ENCODE measurements around the gene GCNT3. TPM values are rescaled to one million over a fixed set of nuclear protein-coding genes. Genes with fewer than 3 reads are reported as not detected.
A peak's percentile ranks its signal among the peaks of the same experiment; 100 is the strongest.

Gene GCNT3
- not detected for total RNA-seq

GRCh38 chr15:59611276-59612260 is at the start of gene GCNT3:
GCNT3 (plus strand) TSS chr15:59611783; CDS start chr15:59618239, 6,456 bp downstream.
- Mint-ChIP-seq H3K9me3 (peaks cover 3% of the 10 kb centered on the region), H3K4me3 (no peak within 1 kb of the TSS), H3K27ac (no peak within 1 kb of the TSS), H3K27me3 (peaks cover 18% of the 10 kb centered on the region), H3K36me3 (ENCODE audit: low read depth) (no peaks in the 10 kb centered on the region), H3K4me1 (no peaks in the 10 kb centered on the region)
- ATAC-seq (replicated peaks), result no peak

- H3K4me3 Mint-ChIP-seq, result no peak overlapping the region
- H3K27ac Mint-ChIP-seq, result no peak overlapping the region
- no peaks in the 10 kb centered on the region for H3K27me3 Mint-ChIP-seq
- H3K4me1 Mint-ChIP-seq, result no peaks in the 10 kb centered on the region
- ATAC-seq (replicated peaks), result no peak
- H3K36me3 Mint-ChIP-seq (ENCODE audit: low read depth), result no peaks in the 10 kb centered on the region
- no peaks in the 10 kb centered on the region for H3K9me3 Mint-ChIP-seq
Observed at GRCh38 chr15:59562448-59563186, 49.0 kb upstream of the GCNT3 start.

- Mint-ChIP-seq H3K4me3 (no peak overlapping the region), H3K27me3 (peaks cover 3% of the 10 kb centered on the region), H3K27ac (no peak overlapping the region), H3K36me3 (ENCODE audit: low read depth) (no peaks in the 10 kb centered on the region), H3K4me1 (no peaks in the 10 kb centered on the region), H3K9me3 (no peaks in the 10 kb centered on the region)
- ATAC-seq (replicated peaks), result no peak
Observed at GRCh38 chr15:59565299-59565698, 46.3 kb upstream of the GCNT3 start.

- peaks cover 5% of the 10 kb centered on the region for H3K27me3 Mint-ChIP-seq
- H3K9me3 Mint-ChIP-seq, result no peaks in the 10 kb centered on the region
- H3K4me1 Mint-ChIP-seq, result no peaks in the 10 kb centered on the region
- H3K36me3 Mint-ChIP-seq (ENCODE audit: low read depth), result no peaks in the 10 kb centered on the region
- ATAC-seq (replicated peaks), result no peak
- no peak overlapping the region for H3K27ac Mint-ChIP-seq
- no peak overlapping the region for H3K4me3 Mint-ChIP-seq
Observed at GRCh38 chr15:59567324-59567723, 44.3 kb upstream of the GCNT3 start.

- Mint-ChIP-seq H3K4me1 (no peaks in the 10 kb centered on the region), H3K27ac (no peak overlapping the region), H3K4me3 (no peak overlapping the region), H3K36me3 (ENCODE audit: low read depth) (no peaks in the 10 kb centered on the region), H3K9me3 (no peaks in the 10 kb centered on the region), H3K27me3 (peaks cover 6% of the 10 kb centered on the region)
- no peak for ATAC-seq (replicated peaks)
Observed at GRCh38 chr15:59569477-59569876, 42.1 kb upstream of the GCNT3 start.

- H3K27ac Mint-ChIP-seq, result no peak overlapping the region
- no peaks in the 10 kb centered on the region for H3K36me3 Mint-ChIP-seq (ENCODE audit: low read depth)
- H3K9me3 Mint-ChIP-seq, result no peaks in the 10 kb centered on the region
- no peaks in the 10 kb centered on the region for H3K4me1 Mint-ChIP-seq
- no peak for ATAC-seq (replicated peaks)
- peaks cover 6% of the 10 kb centered on the region for H3K27me3 Mint-ChIP-seq
- no peak overlapping the region for H3K4me3 Mint-ChIP-seq
Observed at GRCh38 chr15:59570315-59570714, 41.3 kb upstream of the GCNT3 start.

DNA sequence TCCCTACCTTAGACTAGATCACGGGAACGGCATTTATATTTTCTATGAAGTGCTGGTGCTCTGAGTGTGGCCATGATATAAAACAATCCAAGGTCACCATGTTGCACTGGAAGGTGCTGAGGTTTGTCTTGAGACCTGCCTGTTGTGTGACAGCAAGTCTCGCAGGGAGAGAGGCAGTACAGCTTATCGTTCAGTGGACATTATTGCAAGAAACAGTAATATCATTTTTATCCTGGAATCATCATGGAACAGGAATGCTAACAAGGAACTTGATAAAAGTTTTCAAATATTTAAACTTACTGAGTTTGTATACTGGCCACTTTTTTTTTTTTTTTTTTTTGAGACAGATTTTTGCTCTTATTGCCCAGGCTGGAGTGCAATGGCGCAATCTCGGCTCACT is 40.0 kb upstream of the GCNT3 start:
- peaks cover 6% of the 10 kb centered on the region for H3K27me3 Mint-ChIP-seq
- H3K4me1 Mint-ChIP-seq, result no peaks in the 10 kb centered on the region
- H3K36me3 Mint-ChIP-seq (ENCODE audit: low read depth), result no peaks in the 10 kb centered on the region
- H3K9me3 Mint-ChIP-seq, result no peaks in the 10 kb centered on the region
- no peak overlapping the region for H3K27ac Mint-ChIP-seq
- H3K4me3 Mint-ChIP-seq, result no peak overlapping the region
- ATAC-seq (replicated peaks), result no peak

DNA sequence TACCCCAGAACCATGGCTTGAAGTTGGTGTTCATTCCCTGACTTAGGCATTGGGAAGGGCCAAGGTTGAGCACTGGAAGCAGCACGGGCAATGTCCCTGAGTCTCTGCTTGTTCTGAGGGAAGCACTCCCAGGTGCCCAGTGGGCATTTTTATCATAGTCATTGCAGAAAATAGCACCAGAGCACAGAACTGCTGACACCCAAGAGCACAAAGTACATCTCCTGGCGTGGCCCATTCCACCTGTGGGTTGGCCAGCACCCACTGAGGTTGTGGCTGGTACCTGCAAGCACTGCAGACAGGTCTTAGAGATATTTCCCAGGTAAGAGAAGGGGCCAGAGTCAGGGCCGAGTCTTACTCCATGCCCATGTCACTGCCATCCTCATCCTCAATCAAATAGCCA is 28.5 kb upstream of the GCNT3 start:
- no peak for ATAC-seq (replicated peaks)
- no peaks in the 10 kb centered on the region for H3K4me1 Mint-ChIP-seq
- no peak overlapping the region for H3K4me3 Mint-ChIP-seq
- peaks cover 5% of the 10 kb centered on the region for H3K27me3 Mint-ChIP-seq
- no peaks in the 10 kb centered on the region for H3K36me3 Mint-ChIP-seq (ENCODE audit: low read depth)
- H3K9me3 Mint-ChIP-seq, result no peaks in the 10 kb centered on the region
- H3K27ac Mint-ChIP-seq, result no peak overlapping the region

DNA sequence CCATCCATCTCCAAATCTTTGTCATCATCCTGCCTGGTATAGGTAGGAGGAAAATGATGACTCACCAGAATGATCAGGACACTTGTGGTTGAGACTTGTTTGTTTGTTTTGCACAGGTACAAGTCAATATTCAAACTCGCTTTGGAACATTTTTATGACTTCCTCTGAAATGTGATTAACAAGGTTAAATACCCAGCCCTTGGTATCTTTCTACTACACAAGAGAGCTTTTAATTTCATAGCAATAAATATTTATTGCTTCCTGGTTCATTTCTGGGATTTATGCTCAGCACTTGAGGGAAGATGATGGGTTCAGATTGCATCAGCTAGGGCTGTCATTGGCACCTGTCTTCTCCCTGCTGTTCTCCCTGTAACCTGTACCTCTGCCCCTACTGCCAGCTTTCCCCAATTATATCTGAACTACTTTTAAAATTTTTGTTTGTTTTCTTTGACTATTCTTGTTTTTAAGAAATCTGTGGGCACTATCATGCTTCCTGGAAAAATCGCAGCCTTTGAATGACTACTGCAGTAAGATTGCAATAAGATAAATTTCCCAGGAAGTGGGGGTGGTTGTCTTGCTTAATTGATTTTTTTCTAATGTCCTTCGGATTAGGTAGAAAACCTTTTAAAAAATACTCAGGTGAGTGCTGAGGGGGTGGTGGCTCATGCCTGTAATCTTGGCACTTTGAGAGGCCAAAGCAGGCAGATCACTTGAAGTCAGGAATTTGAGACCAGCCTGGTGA is 24.3 kb upstream of the GCNT3 start:
- H3K27me3 Mint-ChIP-seq, result no peaks in the 10 kb centered on the region
- H3K9me3 Mint-ChIP-seq, result no peaks in the 10 kb centered on the region
- H3K36me3 Mint-ChIP-seq (ENCODE audit: low read depth), result no peaks in the 10 kb centered on the region
- no peak for ATAC-seq (replicated peaks)
- peaks cover 15% of the 10 kb centered on the region for H3K4me1 Mint-ChIP-seq
- H3K4me3 Mint-ChIP-seq, result no peak overlapping the region
- H3K27ac Mint-ChIP-seq, result peak overlapping the region; percentile 16

DNA sequence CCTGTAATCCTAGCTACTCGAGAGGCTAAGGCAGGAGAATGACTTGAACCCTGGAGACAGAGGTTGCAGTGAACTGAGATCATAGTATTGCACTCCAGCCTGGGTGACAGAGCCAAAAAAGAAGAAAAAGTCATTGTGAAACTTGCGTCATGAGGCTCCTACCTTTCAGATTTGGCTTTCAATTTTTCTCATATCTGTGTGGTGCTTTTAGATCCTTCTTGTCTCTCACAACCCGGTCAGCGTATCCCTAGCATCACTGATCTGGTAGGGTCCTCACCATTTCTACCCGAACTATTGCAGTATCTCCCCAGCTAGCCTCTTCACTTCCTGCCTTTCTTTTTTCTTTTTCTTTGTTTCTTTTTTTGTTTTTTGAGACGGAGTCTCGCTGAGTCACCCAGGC is 21.6 kb upstream of the GCNT3 start:
- Mint-ChIP-seq H3K36me3 (ENCODE audit: low read depth) (no peaks in the 10 kb centered on the region), H3K27ac (peak overlapping the region; percentile 40), H3K9me3 (no peaks in the 10 kb centered on the region), H3K4me3 (peak overlapping the region; percentile 40), H3K4me1 (peaks cover 15% of the 10 kb centered on the region), H3K27me3 (no peaks in the 10 kb centered on the region)
- peak; percentile 92 for ATAC-seq (replicated peaks)

GRCh38 chr15:59591356-59591755 is 20.2 kb upstream of the GCNT3 start:
- H3K4me3 Mint-ChIP-seq, result peak overlapping the region; percentile 28
- H3K27me3 Mint-ChIP-seq, result no peaks in the 10 kb centered on the region
- H3K27ac Mint-ChIP-seq, result no peak overlapping the region
- peaks cover 15% of the 10 kb centered on the region for H3K4me1 Mint-ChIP-seq
- no peaks in the 10 kb centered on the region for H3K9me3 Mint-ChIP-seq
- H3K36me3 Mint-ChIP-seq (ENCODE audit: low read depth), result no peaks in the 10 kb centered on the region
- ATAC-seq (replicated peaks), result peak; percentile 15

GRCh38 chr15:59594493-59594942 is 17.1 kb upstream of the GCNT3 start:
- ATAC-seq (replicated peaks), result no peak
- H3K27me3 Mint-ChIP-seq, result peaks cover 3% of the 10 kb centered on the region
- H3K36me3 Mint-ChIP-seq (ENCODE audit: low read depth), result no peaks in the 10 kb centered on the region
- peaks cover 15% of the 10 kb centered on the region for H3K4me1 Mint-ChIP-seq
- no peaks in the 10 kb centered on the region for H3K9me3 Mint-ChIP-seq
- no peak overlapping the region for H3K27ac Mint-ChIP-seq
- H3K4me3 Mint-ChIP-seq, result no peak overlapping the region

DNA sequence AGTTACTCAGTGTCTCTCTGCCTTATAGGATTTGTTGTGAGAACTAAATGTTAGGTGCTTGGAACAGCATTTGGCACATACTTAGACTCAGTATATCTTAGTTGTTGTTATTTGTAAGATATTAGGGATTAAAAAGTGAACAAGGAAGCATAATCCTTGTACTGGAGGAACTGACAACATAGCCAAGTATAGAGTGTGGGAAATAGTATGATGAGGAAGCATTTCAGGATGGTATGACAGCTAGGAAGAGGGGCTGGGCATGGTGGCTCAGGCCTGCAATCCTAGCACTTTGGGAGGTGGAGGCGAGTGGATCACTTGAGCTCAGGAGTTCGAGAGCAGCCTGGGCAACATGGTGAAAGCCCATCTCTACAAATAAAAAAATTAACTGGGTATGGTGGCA is 16.6 kb upstream of the GCNT3 start:
- H3K4me1 Mint-ChIP-seq, result peaks cover 13% of the 10 kb centered on the region
- no peaks in the 10 kb centered on the region for H3K9me3 Mint-ChIP-seq
- H3K36me3 Mint-ChIP-seq (ENCODE audit: low read depth), result no peaks in the 10 kb centered on the region
- no peak overlapping the region for H3K27ac Mint-ChIP-seq
- peaks cover 4% of the 10 kb centered on the region for H3K27me3 Mint-ChIP-seq
- no peak for ATAC-seq (replicated peaks)
- H3K4me3 Mint-ChIP-seq, result no peak overlapping the region

DNA sequence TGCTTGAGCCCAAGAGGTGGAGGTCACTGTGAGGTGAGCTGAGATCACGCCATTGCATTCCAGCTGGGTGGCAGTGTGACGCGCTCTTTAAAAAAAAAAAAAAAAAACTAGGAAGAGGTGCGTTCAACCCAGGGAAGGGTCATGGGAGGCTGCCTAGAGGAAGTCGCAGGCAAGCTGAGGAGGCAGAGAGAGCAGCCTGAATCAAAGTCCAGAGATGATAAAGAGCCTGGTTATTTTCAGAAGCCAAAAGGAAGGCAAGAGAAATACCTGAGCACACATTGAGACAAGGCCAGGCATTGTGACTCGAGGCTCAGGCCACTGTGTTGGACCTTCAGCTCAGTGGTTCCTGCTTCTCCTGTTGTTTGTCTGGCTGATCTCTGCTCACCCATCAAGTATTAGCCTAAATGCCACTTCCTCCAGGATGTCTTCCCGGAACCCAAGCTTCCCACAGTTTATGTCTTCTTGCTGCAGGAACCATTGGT is 16.1 kb upstream of the GCNT3 start:
- Mint-ChIP-seq H3K4me1 (peaks cover 10% of the 10 kb centered on the region), H3K36me3 (ENCODE audit: low read depth) (no peaks in the 10 kb centered on the region), H3K27ac (no peak overlapping the region), H3K9me3 (no peaks in the 10 kb centered on the region), H3K4me3 (no peak overlapping the region), H3K27me3 (peaks cover 6% of the 10 kb centered on the region)
- ATAC-seq (replicated peaks), result no peak
